Renal pelvis (tissue), 4 donors: Measurements from ENCODE around the gene TP53I11. TPM values are rescaled to one million over a fixed set of nuclear protein-coding genes. Genes with fewer than 3 reads are reported as not detected.
A peak's percentile ranks its signal among the peaks of the same experiment; 100 is the strongest.

Source experiments
- DNase-seq: peaks from one replicate; pipeline ENCODE4 v3.0.0-alpha.2; 2013
- polyA plus RNA-seq, 3 donors: library from polyadenylated mRNA; unstranded; fragments of 120-200 nt; gene quantifications; one replicate each; pipeline ENCODE4 v1.2.1, GENCODE V29; 2013; ENCODE audit not compliant: insufficient read length in 3 of 3

Gene TP53I11
- polyA plus RNA-seq, 3 donors = 75.3 to 83.2 (median 78.7) TPM

DNA sequence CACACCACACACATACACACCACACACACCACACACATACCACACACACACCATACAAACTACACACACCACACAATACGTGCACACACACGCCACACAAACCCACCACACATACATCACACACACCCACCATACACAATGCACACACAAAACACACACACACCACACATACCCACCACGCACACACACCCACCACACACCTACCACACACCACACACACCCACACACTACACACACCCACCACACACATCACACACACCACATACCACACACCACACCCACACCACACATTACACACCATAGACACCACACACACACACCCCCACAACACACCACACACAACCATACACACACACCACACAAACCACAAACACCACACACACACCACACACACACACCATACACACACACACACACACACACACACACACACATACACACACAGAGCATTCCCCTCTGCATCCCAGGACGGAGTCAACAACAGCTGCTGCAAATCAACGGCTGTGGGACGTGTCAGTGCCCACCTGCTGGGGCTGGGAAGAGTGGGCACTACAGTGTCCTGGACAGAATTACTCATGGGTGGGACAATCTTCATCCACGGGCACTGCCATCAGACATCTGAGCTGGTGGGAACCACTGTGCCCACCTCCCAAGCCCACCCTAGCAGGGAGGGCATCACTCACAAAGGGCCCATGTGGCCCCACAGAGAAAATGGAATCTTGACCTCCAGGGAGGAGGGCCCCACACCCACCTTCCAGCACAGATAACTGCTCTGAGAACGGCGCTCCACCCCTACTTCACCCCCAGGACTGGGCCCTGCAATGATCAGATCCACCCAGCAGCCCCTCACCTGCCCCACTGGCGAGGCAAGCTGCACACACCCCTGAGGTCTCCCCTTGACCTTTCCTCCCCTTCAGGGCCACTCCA is 8.4 kb downstream of the TP53I11 start:
- no peak for DNase-seq

DNA sequence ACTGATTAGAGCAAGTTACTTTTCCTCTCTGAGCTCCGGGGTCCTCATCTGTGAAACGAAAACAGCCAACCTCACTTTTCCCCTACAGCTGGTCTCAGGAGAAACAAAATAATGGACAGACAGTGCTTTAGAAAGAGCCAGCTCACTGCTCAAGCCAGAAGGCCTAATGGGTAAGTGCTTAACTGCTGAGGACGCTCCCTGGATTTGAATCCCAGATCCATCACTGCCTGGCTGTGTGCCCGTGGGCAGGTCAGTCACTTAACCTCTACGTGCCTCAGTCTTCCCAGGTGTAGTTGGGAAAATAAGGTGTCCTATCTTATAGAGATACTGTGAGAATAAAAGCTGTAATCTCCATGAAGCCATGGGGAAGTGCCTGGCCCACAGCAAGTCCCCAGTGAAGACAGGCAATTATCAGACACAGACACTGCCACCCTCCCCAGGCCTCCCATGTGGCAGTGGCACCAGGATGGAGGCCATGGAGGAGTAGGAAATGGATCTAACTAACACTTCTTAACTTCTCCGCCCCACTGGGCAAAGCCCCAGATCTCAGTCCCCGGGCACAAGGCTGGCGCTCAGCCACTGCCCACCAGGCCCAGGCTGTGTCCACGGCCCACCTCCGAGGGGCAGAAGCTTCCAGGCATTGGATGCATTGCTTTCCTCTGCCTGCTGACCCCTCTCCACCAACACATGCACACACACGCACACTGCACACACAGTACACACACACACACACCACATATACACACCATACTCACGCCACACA is 9.2 kb downstream of the TP53I11 start:
- DNase-seq = no peak

DNA sequence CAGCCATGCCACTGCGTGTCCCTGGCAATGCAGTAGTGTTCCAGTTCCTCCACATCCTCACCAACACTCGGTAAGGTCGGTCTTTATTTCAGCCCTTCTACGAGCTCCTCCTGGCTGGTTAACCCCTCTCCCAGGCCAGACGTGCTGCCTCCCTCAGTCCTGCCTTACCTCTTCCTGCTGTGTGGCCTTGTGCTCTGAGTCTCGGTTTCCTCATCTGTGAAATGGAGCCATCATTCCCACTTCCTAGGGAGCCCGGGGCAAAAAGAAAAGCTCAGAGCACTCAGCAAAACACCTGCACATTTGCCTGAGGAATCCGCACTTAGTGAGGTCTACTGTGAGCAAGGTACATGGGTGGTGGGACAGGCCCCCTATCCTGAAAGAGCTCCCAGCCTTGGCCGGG is 9.8 kb downstream of the TP53I11 start:
- DNase-seq = no peak

DNA sequence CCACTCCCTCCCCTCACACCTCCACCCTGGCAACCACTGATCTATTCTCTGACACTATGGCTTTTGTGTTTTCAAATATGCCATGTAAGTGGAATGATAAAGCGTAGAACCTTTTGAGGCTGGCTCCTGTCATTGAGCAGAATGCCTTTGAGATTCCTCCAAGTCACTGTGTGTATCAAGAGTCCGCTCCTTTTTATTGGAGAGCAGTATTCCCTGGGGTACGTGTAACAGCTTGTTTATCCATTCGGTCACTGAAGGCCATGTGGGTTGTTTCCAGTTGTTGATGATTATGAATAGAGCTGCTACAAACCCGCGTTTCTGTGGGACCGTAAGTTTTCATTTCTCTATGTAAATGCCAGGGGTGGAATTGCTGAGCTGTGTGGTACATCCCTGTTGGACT is 10.3 kb downstream of the TP53I11 start:
- no peak for DNase-seq

GRCh38 chr11:44939673-44940395 is 10.8 kb downstream of the TP53I11 start:
- peak; percentile 53 for DNase-seq

- DNase-seq = no peak
These were observed 12.5 kb downstream of the TP53I11 start for GRCh38 chr11:44938066-44938691.

DNA sequence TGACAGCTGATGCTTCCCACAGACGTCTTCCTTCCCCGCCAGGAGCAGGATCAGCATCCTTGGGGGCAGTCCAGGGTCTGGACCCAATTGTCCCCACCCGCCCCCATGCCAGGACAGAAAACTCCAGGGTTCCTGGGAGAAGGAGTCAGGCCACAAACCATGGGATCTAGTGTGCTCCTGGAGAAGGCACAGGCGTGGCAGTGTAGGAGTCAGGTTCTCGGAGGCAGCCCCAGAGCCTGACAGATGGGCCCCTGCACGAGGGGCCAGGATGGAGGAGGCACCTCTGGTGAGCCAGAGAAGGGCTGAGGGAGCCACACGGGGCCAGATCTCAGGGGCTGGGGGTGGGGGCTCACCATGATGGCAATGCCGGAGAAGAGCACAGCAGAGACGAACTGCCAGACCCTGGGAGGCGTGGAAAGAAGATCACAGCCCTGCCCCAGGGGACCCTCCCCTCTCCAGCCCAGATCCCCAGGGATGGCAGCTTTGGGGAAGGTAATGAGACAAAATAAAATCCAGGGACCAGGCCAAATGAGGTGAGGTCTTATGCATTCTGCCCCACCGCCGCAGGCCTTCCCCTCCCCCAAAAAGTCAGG is 13.6 kb downstream of the TP53I11 start:
- no peak for DNase-seq

- peak; percentile 63 for DNase-seq
These were observed 14.2 kb downstream of the TP53I11 start for GRCh38 chr11:44936525-44936924.

DNA sequence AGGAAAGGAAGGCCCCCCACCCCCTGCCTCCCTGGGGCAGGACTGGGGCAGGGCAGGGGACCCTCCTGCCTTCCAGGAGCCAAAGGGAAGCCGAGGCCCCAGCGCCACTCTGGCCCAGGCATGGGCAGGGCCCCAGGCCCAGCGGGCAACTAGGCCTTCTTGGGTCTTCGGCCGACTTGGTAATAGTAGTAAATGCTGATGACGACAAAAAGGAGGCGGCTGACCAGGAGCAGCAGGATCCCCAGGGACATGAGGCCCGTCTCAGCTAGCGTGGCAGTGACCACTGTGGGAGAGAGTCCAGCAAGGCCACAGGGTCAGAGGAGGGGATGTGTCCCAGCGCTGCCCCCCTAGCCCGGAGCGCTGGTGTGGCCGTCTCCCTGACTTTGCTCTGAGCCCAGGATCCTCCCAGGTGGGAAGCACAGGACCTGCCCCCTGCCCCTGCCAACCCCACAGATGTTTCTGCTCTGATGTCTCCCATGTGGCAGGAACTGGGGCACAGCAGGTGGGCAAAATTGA is 15.9 kb downstream of the TP53I11 start:
- no peak for DNase-seq

- no peak for DNase-seq
These were observed 16.6 kb downstream of the TP53I11 start for GRCh38 chr11:44934110-44934509.

- DNase-seq = no peak
These were observed 19.2 kb downstream of the TP53I11 start for GRCh38 chr11:44931466-44931865.

GRCh38 chr11:44930588-44931302 is 19.9 kb downstream of the TP53I11 start:
- no peak for DNase-seq

- no peak for DNase-seq
These were observed 21.9 kb downstream of the TP53I11 start for GRCh38 chr11:44928816-44929215.

- DNase-seq = no peak
These were observed 22.5 kb downstream of the TP53I11 start for GRCh38 chr11:44928144-44928543.

DNA sequence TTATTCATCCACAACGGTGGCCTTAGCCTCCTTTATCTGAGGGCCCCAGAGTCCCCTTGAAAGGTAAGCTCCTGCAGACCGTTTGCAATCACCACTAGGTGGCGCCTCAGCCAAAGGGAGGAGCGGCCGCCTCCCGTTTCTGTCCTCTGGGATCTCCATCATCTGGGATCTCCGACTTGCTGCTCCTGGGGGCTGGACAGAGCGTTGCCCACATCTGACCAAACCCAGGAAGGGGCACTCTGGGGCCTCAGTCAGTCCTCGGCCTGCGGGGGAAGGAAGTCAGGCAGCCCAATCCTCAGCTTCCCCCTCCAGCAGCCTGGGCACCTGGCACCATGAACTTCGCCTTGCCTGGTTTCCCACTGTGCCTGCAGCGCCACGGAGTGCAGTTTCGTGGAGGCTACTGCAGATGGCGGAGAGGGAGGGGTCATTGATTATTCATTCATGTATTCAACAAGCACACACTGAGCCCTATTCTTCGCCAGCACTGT is 23.5 kb downstream of the TP53I11 start:
- peak; percentile 71 for DNase-seq

DNA sequence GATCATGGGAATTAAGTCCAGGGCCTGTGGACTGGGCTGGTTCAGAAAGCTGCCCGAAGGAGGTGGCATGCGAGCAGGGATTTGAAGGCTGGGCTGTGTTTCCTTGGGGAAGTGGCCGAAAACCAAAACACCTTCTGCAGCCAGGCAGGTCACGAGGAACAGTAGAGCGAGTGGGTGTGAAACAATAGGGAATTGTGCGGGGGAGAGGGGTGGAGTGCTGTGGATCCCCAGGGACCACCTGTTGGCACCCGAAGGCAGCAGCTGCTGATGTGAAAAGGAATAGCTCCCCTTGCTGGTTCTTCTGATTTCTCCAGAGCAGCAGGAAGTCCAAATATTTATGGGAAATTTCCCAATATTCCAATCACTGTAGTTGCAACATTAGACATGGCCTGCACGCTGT is 24.6 kb downstream of the TP53I11 start:
- DNase-seq = no peak

DNA sequence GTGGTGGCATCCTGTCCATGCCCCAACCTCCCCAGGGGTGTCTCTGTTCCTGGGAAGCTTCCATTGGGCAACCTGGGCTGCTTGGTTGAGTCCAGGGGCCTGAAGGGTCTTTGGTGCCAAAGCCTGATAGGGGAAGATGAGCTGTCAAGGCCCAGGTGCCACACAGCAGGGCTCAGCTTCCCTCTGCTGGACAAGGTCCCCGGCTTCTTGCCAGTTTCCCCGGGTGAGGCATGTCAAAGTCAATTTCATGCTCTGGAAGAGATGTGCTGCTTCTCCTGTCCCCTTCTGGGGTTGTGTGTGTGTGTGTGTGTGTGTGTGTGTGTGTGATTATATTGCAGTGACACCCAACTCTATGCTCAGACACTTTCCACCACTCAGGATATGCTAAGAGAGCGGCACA is 26.9 kb downstream of the TP53I11 start:
- no peak for DNase-seq

- no peak for DNase-seq
These were observed 27.6 kb downstream of the TP53I11 start for GRCh38 chr11:44923115-44923514.

DNA sequence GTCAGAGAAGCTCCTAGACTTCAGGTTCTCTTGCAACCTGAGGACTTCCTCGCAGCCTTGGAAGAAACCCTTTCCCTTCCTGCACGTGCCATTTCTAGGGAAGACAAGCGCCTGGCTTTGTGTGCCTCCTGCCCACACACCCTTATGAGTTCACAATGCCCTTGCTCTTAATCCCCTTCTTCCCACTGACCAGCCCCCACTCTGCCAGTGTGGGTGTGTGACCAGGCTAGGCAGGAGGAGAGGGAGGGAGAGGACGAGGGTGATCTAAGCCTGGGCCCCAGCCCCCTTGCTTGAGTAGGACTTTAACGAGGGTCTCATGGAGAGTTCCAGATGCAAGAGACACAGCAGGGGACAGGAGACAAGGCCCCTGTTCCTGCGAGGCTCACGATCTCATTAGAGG is 30.2 kb downstream of the TP53I11 start:
- no peak for DNase-seq

DNA sequence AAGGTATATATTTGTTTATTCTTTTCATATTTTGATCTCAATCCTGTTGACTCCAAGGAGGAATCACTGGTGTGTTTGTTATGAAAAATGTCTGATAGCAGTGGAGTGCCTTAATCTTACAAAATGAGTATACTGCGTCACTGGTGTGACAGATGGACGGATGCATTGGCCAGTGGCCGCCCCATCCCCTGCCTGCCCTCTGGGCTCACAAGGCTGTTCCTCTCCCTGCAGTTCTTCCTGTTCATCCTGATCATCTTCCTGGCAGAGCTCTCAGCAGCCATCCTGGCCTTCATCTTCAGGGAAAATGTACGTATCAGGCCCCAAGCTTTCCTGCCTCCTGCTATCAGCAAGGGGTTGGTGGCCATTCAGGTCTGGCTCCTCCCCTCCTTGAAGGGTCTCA is 32.9 kb downstream of the TP53I11 start:
- DNase-seq = no peak
